Sigmoid colon (tissue), 7 donors: ENCODE measurements around the gene ACTC1. TPM values are rescaled to one million over a fixed set of nuclear protein-coding genes. Genes with fewer than 3 reads are reported as not detected.

ENCODE experiments used
- DNase-seq: peaks from one replicate; pipeline ENCODE4 v3.0.0-alpha.2; 2019
- H3K27ac ChIP-seq, 4 donors: fragments of 200-600 bp; sonication (generic); one replicate each; pipeline ENCODE4 v1.5.1; 2016 to 2019; ENCODE audit warnings: mild to moderate bottlenecking in 1 of 4
- H3K27me3 ChIP-seq, 3 donors: fragments of 200-600 bp; sonication (generic); one replicate each; pipeline ENCODE4 v1.5.1; 2019; ENCODE audit warnings: mild to moderate bottlenecking in 1 of 3
- H3K36me3 ChIP-seq, 4 donors: fragments of 200-600 bp; sonication (generic); one replicate each; pipeline ENCODE4 v1.5.1; 2016 to 2019
- H3K4me1 ChIP-seq, 4 donors: fragments of 200-600 bp; sonication (generic); one replicate each; pipeline ENCODE4 v1.5.1; 2017 to 2019
- H3K4me3 ChIP-seq, 4 donors: fragments of 200-600 bp; sonication (generic); one replicate each; pipeline ENCODE4 v1.5.1; 2017 to 2019; ENCODE audit warnings: mild to moderate bottlenecking in 2 of 4, moderate library complexity in 1 of 4
- H3K9me3 ChIP-seq, 4 donors: fragments of 200-600 bp in 3 of 4; sonication (generic) in 3 of 4; one replicate each; pipeline versions ENCODE4 v1.5.1 to v1.6.1; 2013 to 2019
- EP300 ChIP-seq, 4 donors: sonication (generic); formaldehyde crosslinking; IDR thresholded peaks; one replicate each; pipeline ENCODE4 v1.6.1; 2017; ENCODE audit warnings: antibody characterized with exemption in 4 of 4
- POLR2A ChIP-seq, 2 donors: fragments of 450-650 bp; IDR thresholded peaks; one replicate each; pipeline ENCODE4 v1.6.1; 2016; ENCODE audit warnings: antibody characterized with exemption in 2 of 2, mild to moderate bottlenecking in 2 of 2, moderate library complexity in 2 of 2
- POLR2AphosphoS5 ChIP-seq, 4 donors: sonication (generic); formaldehyde crosslinking; IDR thresholded peaks; one replicate each; pipeline ENCODE4 v1.6.1; 2017; ENCODE audit warnings: antibody characterized with exemption in 4 of 4
- WGBS, 2 donors: extraction: QIAGEN DNeasy Blood & Tissue Kit; methylation state at CpG; one replicate each; pipeline ENCODE4 v1.1.7; 2013; 5-methylcytosine and 5-hydroxymethylcytosine counted together
- intact Hi-C: fragments of 100-400 bp; cut with DNase I; formaldehyde crosslinking; loops from one replicate; pipeline ENCODE4 v1.15.1; 2023
- polyA plus RNA-seq, 3 donors: library from polyadenylated mRNA; stranded (reverse); fragments of 200-250 nt; gene quantifications; one replicate each; pipeline ENCODE4 v1.2.3, GENCODE V29; 2013
- total RNA-seq, 4 donors: library from RNA; depleted of rRNA; stranded (reverse); fragments of >200 nt; gene quantifications; one replicate each; pipeline ENCODE4 v1.1.0, GENCODE V29; 2016
- TF ChIP-seq, protein P1 (sequence below), 4 experiments: fragments of 450-650 bp in 3 of 4; fragments of 200-600 bp in 1 of 4; IDR thresholded peaks; one replicate each; pipeline ENCODE4 v1.5.1; 2016 to 2019; ENCODE audit warnings: antibody characterized with exemption in 4 of 4, mild to moderate bottlenecking in 3 of 4, moderate library complexity in 2 of 4
- donor health status: healthy with polysubstance abuse.
- donor health status: Bipolar disorder and iron deficiency.
- donor health status: healthy.

Gene ACTC1
- total and polyA plus RNA-seq, 7 donors = 0.36 to 11.1 (median 1.4) TPM

DNA sequence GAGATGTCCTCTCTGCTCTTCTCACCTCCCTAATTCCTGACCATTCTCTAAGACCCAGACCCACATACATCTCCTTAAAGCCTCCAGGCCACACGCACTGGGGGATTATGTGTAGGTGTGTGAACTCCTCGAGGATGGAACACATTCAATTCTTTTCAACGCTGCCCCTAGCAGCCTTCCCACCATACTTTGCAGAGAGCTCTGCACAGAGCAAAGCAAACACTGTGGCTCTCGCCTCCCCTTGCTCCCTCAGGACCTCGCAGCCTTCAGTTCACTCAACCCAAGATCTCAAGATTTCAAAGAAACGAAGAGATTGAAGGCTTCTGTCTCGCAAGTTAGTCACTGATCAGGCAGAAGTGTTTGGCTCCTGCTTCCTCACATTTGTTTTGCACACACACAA, 6.0 kb downstream of the ACTC1 start:
- no peaks in the 10 kb centered on the region for H3K4me1 ChIP-seq
- whole genome bisulfite sequencing, 2 donors = 67 to 75% methylated on average over 7 of the region's 7 CpGs
- H3K4me3 ChIP-seq = no peak overlapping the region
- intact Hi-C loops = no loop called here
- H3K27me3 ChIP-seq = peaks cover 0 to 5% (median 0%) of the 10 kb centered on the region in 3 donors
- no peaks in the 10 kb centered on the region for H3K9me3 ChIP-seq
- no peak for DNase-seq
- no peak for TF ChIP-seq POLR2AphosphoS5 (IDR thresholded peaks at IDR 0.05)
- TF ChIP-seq, protein P1, sequence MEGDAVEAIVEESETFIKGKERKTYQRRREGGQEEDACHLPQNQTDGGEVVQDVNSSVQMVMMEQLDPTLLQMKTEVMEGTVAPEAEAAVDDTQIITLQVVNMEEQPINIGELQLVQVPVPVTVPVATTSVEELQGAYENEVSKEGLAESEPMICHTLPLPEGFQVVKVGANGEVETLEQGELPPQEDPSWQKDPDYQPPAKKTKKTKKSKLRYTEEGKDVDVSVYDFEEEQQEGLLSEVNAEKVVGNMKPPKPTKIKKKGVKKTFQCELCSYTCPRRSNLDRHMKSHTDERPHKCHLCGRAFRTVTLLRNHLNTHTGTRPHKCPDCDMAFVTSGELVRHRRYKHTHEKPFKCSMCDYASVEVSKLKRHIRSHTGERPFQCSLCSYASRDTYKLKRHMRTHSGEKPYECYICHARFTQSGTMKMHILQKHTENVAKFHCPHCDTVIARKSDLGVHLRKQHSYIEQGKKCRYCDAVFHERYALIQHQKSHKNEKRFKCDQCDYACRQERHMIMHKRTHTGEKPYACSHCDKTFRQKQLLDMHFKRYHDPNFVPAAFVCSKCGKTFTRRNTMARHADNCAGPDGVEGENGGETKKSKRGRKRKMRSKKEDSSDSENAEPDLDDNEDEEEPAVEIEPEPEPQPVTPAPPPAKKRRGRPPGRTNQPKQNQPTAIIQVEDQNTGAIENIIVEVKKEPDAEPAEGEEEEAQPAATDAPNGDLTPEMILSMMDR (IDR thresholded peaks at IDR 0.05) = no peak
- H3K36me3 ChIP-seq = no peaks in the 10 kb centered on the region
- H3K27ac ChIP-seq = no peak overlapping the region

DNA sequence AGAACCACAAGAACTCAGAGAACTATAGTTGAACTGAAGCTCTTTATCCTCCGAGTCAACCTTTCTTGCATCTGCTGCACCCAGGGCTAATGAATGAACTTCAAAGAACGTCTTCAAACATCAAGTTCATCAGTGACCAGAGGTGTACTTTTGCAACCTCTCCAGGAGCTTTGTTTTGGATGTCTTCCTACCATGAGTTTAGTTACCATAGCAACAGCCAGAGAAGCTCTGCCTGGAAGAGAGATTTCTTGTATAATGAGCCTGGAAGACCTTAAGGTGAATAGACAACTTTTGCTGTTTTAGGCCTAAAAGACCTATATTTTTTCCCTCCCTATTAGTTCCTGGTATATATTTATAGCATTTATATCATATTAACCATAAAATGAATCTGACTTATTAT, 9.1 kb downstream of the ACTC1 start:
- TF ChIP-seq POLR2AphosphoS5 (IDR thresholded peaks at IDR 0.05) (no peak), EP300 (IDR thresholded peaks at IDR 0.05) (no peak), POLR2A (IDR thresholded peaks at IDR 0.05) (no peak)
- TF ChIP-seq, protein P1 (IDR thresholded peaks at IDR 0.05) = no peak
- no peaks in the 10 kb centered on the region for H3K36me3 ChIP-seq
- no peak for DNase-seq
- intact Hi-C loops = no loop called here
- H3K4me1 ChIP-seq = no peaks in the 10 kb centered on the region
- no peaks in the 10 kb centered on the region for H3K9me3 ChIP-seq
- no peaks in the 10 kb centered on the region for H3K27me3 ChIP-seq
- WGBS, 2 donors = 72 to 86% methylated on average over 2 of the region's 2 CpGs
- H3K27ac ChIP-seq = no peak overlapping the region
- no peak overlapping the region for H3K4me3 ChIP-seq

DNA sequence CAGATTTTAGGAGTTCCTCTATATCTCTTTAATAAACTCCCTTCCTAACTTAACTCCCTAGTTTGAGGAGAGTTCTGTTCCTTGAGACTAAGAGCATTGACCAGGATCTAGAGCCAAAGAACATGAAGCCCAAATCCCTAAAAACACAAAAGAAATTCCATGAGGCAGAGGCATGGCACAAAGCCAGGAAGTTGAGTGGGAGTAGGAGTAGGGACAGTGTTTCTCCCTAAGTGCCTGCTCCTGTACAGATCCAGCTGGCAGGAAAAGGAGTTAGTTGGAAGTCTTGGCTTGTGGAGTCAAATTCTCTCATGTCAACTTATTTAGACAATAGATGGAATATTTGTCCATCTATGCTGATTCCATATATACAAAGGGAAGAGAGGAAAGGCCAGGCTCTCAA, 11.4 kb downstream of the ACTC1 start:
- Histone ChIP-seq H3K27ac (no peak overlapping the region), H3K36me3 (no peaks in the 10 kb centered on the region), H3K9me3 (no peaks in the 10 kb centered on the region), H3K4me1 (no peaks in the 10 kb centered on the region), H3K27me3 (no peaks in the 10 kb centered on the region), H3K4me3 (no peak overlapping the region)
- DNase-seq = no peak
- intact Hi-C loops = no loop called here
- TF ChIP-seq, protein P1 (IDR thresholded peaks at IDR 0.05) = no peak
- no peak for TF ChIP-seq POLR2AphosphoS5 (IDR thresholded peaks at IDR 0.05)
- no peak for TF ChIP-seq POLR2A (IDR thresholded peaks at IDR 0.05)
- no peak for TF ChIP-seq EP300 (IDR thresholded peaks at IDR 0.05)

DNA sequence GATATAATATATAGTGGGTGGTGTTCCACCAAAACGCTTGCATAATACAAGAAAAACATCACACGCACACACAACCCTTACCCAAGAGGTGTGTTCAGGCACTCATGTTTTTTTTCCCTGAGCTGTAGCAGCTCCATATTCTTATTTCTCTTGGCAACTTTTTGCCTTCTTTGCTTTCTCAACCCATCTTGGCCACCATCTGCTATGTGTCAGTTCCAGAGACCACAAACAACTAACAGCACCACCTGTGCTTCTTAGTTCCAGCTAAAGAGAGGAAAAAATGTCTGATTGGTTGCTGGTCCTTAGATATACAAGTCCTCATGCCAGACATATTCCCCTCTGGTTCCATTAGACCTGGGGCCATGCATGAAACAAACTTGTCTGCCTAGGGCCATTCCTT, 11.9 kb downstream of the ACTC1 start:
- Histone ChIP-seq H3K27me3 (no peaks in the 10 kb centered on the region), H3K27ac (no peak overlapping the region), H3K4me1 (no peaks in the 10 kb centered on the region), H3K36me3 (no peaks in the 10 kb centered on the region), H3K4me3 (no peak overlapping the region), H3K9me3 (no peaks in the 10 kb centered on the region)
- no peak for DNase-seq
- intact Hi-C loops = no loop called here
- WGBS, 2 donors = 88 to 90% methylated on average over 2 of the region's 2 CpGs
- TF ChIP-seq POLR2A (IDR thresholded peaks at IDR 0.05) (no peak), EP300 (IDR thresholded peaks at IDR 0.05) (no peak), POLR2AphosphoS5 (IDR thresholded peaks at IDR 0.05) (no peak)
- TF ChIP-seq, protein P1 (IDR thresholded peaks at IDR 0.05) = no peak

DNA sequence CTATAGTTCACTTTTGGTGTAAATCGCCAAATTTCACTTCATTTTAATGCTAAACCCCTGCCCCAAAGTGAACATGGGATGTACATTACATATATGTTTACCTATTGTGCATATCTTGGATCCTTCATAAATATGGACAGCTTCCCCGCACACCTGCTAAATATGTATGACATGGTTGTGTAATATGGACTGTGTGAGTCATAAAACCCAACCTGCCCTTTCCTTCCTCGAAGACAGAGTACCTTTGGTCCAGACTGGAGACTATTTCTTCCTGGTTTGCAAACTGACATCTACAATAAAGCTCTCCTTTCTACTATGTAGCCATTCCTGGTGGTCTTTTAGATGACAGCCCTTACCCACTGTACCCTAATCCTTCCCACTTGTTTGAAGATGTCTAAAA, 12.4 kb downstream of the ACTC1 start:
- Histone ChIP-seq H3K9me3 (no peaks in the 10 kb centered on the region), H3K4me1 (no peaks in the 10 kb centered on the region), H3K36me3 (no peaks in the 10 kb centered on the region), H3K27ac (no peak overlapping the region), H3K4me3 (no peak overlapping the region), H3K27me3 (no peaks in the 10 kb centered on the region)
- TF ChIP-seq POLR2AphosphoS5 (IDR thresholded peaks at IDR 0.05) = no peak
- TF ChIP-seq EP300 (IDR thresholded peaks at IDR 0.05) = no peak
- TF ChIP-seq, protein P1 (IDR thresholded peaks at IDR 0.05) = no peak
- no peak for TF ChIP-seq POLR2A (IDR thresholded peaks at IDR 0.05)
- no peak for DNase-seq
- intact Hi-C loops = no loop called here
- 50 to 76% methylated on average over 3 of the region's 3 CpGs for WGBS, 2 donors
